H1 (cell line): ENCODE data around the gene CASZ1. TPM values are rescaled to one million over a fixed set of nuclear protein-coding genes. Genes with fewer than 3 reads are reported as not detected.

ENCODE experiments used
- CTCF ChIA-PET: fragments of 300-600 bp; sonication (Branson Sonifier 250); formaldehyde crosslinking; loops from one replicate; lab custom pipeline; 2021; ENCODE audit not compliant: partially characterized antibody; lab: Charles Lee
- POLR2A ChIA-PET: fragments of 300-600 bp; sonication (Branson Sonifier 250); formaldehyde crosslinking; loops from one replicate; lab custom pipeline; 2021; ENCODE audit warnings: inconsistent platforms; ENCODE audit not compliant: partially characterized antibody; lab: Charles Lee
- DNase-seq, 2 experiments: peaks; one replicate each; pipeline versions ENCODE4 v3.0.0 to v3.0.0-alpha.2; 2010 to 2022; ENCODE audit warnings: low spot score in 2 of 2, low read depth in 1 of 2, mixed read lengths in 1 of 2
- FAIRE-seq: peaks from 2 replicates; lab custom pipeline; 2011; peaks lifted over from hg19 to GRCh38; lab: Jason Lieb, UNC
- H2AFZ ChIP-seq: 2 replicates; pipeline ENCODE4 v1.8.1; 2012; ENCODE audit warnings: low read length, inconsistent platforms
- H2AK5ac ChIP-seq: 2 replicates; pipeline ENCODE4 v1.6.1; 2013; ENCODE audit warnings: low read depth, low read length
- H2BK120ac ChIP-seq: replicated peaks from 2 replicates; pipeline ENCODE3; 2013; ENCODE audit warnings: low read depth, low read length, inconsistent platforms
- H2BK12ac ChIP-seq: 2 replicates; pipeline ENCODE4 v1.6.1; 2013; ENCODE audit warnings: low read depth, low read length
- H2BK15ac ChIP-seq: 2 replicates; pipeline ENCODE4 v1.6.1; 2013; ENCODE audit warnings: low read length
- H2BK20ac ChIP-seq: 2 replicates; pipeline ENCODE4 v1.6.1; 2013; ENCODE audit warnings: low read length
- H2BK5ac ChIP-seq: 2 replicates; pipeline ENCODE4 v1.6.1; 2013; ENCODE audit warnings: low read depth, low read length
- H3K14ac ChIP-seq: 2 replicates; pipeline ENCODE4 v1.6.1; 2013; ENCODE audit warnings: inconsistent platforms; ENCODE audit not compliant: insufficient read length
- H3K18ac ChIP-seq: 2 replicates; pipeline ENCODE4 v1.6.1; 2013; ENCODE audit warnings: low read length; ENCODE audit errors: extremely low read depth
- H3K23ac ChIP-seq: 2 replicates; pipeline ENCODE4 v1.6.1; 2013; ENCODE audit warnings: inconsistent platforms; ENCODE audit not compliant: insufficient read length
- H3K23me2 ChIP-seq: 2 replicates; pipeline ENCODE4 v1.6.1; 2013; ENCODE audit warnings: low read depth, low read length
- H3K27ac ChIP-seq: 2 replicates; pipeline ENCODE4 v1.6.1; 2011; ENCODE audit warnings: low read depth, low read length, inconsistent platforms
- H3K27me3 ChIP-seq, 4 experiments: replicated peaks in 1 of 4; 1 replicate in 1 of 4; 2 replicates in 3 of 4; pipeline versions ENCODE4 v1.6.1 to v1.8.1; 2011 to 2013; ENCODE audit warnings: low read length in 3 of 4, mild to moderate bottlenecking in 3 of 4, inconsistent platforms in 2 of 4, mixed read lengths in 2 of 4, moderate library complexity in 1 of 4; ENCODE audit not compliant: control insufficient read depth in 3 of 4, insufficient read depth in 3 of 4; ENCODE audit errors: extremely low read depth in 1 of 4
- H3K36me3 ChIP-seq, 4 experiments: 2 replicates each; pipeline versions ENCODE4 v1.6.1 to v1.8.1; 2011 to 2013; ENCODE audit warnings: mild to moderate bottlenecking in 4 of 4, low read length in 3 of 4, moderate library complexity in 2 of 4, control low read depth in 1 of 4, inconsistent platforms in 1 of 4; ENCODE audit not compliant: insufficient read depth in 4 of 4, control insufficient read depth in 2 of 4
- H3K4ac ChIP-seq: replicated peaks from 2 replicates; pipeline ENCODE3; 2013; ENCODE audit warnings: low read length, low read depth, mixed read lengths, inconsistent platforms; ENCODE audit not compliant: insufficient read length
- H3K4me1 ChIP-seq, 4 experiments: replicated peaks in 1 of 4; 1 replicate in 1 of 4; 2 replicates in 3 of 4; pipeline versions ENCODE4 v1.6.1 to v1.8.1; 2011 to 2013; ENCODE audit warnings: low read length in 3 of 4, inconsistent platforms in 2 of 4, mixed read lengths in 1 of 4; ENCODE audit not compliant: insufficient read depth in 4 of 4, control insufficient read depth in 3 of 4
- H3K4me2 ChIP-seq, 2 experiments: 2 replicates each; pipeline versions ENCODE4 v1.6.1 to v1.8.1; 2011 to 2013; ENCODE audit warnings: low read depth in 2 of 2, low read length in 2 of 2, control low read depth in 1 of 2, inconsistent platforms in 1 of 2, mild to moderate bottlenecking in 1 of 2; ENCODE audit not compliant: insufficient read depth in 1 of 2
- H3K4me3 ChIP-seq, 4 experiments: fragments of 200-600, 300-600 bp in 1 of 4; sonication (generic), shearing (Covaris generic), sonication (Bioruptor Twin) in 1 of 4; 2 replicates each; pipeline versions ENCODE4 v1.5.1 to v1.8.1; 2011 to 2016; ENCODE audit warnings: low read length in 4 of 4, low read depth in 3 of 4, control low read depth in 2 of 4, inconsistent platforms in 2 of 4, mild to moderate bottlenecking in 2 of 4, mixed read lengths in 1 of 4, moderate library complexity in 1 of 4; ENCODE audit not compliant: insufficient read depth in 2 of 4; ENCODE audit errors: extremely low read depth in 1 of 4
- H3K56ac ChIP-seq: replicated peaks from 2 replicates; pipeline ENCODE3; 2013; ENCODE audit warnings: low read depth, mild to moderate bottlenecking, mixed read lengths, low read length, inconsistent platforms; ENCODE audit not compliant: insufficient read length
- H3K79me1 ChIP-seq: 2 replicates; pipeline ENCODE4 v1.6.1; 2013; ENCODE audit warnings: low read depth, low read length, control low read depth
- H3K79me2 ChIP-seq, 2 experiments: 2 replicates each; pipeline versions ENCODE4 v1.6.1 to v1.8.1; 2012 to 2013; ENCODE audit warnings: low read length in 2 of 2, mild to moderate bottlenecking in 2 of 2, inconsistent platforms in 1 of 2; ENCODE audit not compliant: insufficient read depth in 2 of 2, control insufficient read depth in 1 of 2
- H3K9ac ChIP-seq, 4 experiments: replicated peaks in 1 of 4; 1 replicate in 1 of 4; 2 replicates in 3 of 4; pipeline versions ENCODE4 v1.6.1 to v1.8.1; 2011 to 2013; ENCODE audit warnings: low read depth in 3 of 4, low read length in 3 of 4, control low read depth in 2 of 4, mild to moderate bottlenecking in 2 of 4, moderate library complexity in 2 of 4, inconsistent platforms in 1 of 4; ENCODE audit errors: extremely low read depth in 1 of 4
- H3K9me3 ChIP-seq, 2 experiments: 2 replicates each; pipeline versions ENCODE4 v1.6.1 to v1.8.1; 2012 to 2013; ENCODE audit warnings: mild to moderate bottlenecking in 2 of 2, moderate library complexity in 2 of 2, control low read depth in 1 of 2, inconsistent platforms in 1 of 2, low read depth in 1 of 2, low read length in 1 of 2, mixed read lengths in 1 of 2; ENCODE audit not compliant: insufficient read depth in 2 of 2
- H4K20me1 ChIP-seq, 2 experiments: replicated peaks in 1 of 2; 2 replicates each; pipeline versions ENCODE3 to v1.8.1; 2011 to 2013; ENCODE audit warnings: inconsistent platforms in 2 of 2, low read length in 2 of 2, mild to moderate bottlenecking in 1 of 2; ENCODE audit not compliant: insufficient read depth in 2 of 2, control insufficient read depth in 1 of 2
- H4K5ac ChIP-seq: 2 replicates; pipeline ENCODE4 v1.6.1; 2013; ENCODE audit warnings: low read length, low read depth, mixed read lengths, inconsistent platforms; ENCODE audit not compliant: insufficient read length
- H4K8ac ChIP-seq: 2 replicates; pipeline ENCODE4 v1.8.0; 2013; ENCODE audit warnings: mild to moderate bottlenecking, moderate library complexity, low read length, inconsistent platforms; ENCODE audit not compliant: insufficient read depth; ENCODE audit errors: extremely low read depth
- H4K91ac ChIP-seq: replicated peaks from 2 replicates; pipeline ENCODE3; 2013; ENCODE audit warnings: low read length, mixed read lengths, inconsistent platforms; ENCODE audit not compliant: insufficient read length
- ASH2L ChIP-seq: fragments of 200-600, 300-600 bp; sonication (generic); IDR thresholded peaks from one replicate; pipeline ENCODE4 v1.7.1; 2017; ENCODE audit warnings: low read length
- CBX8 ChIP-seq: fragments of 300-800, 300-1000 bp; sonication (generic); IDR thresholded peaks from 2 replicates; pipeline ENCODE4 v1.7.1; 2016; ENCODE audit warnings: low read depth, low read length, borderline replicate concordance
- EGR1 ChIP-seq: IDR thresholded peaks from 2 replicates; pipeline ENCODE4 v1.6.1; 2011; ENCODE audit warnings: low read depth, low read length, borderline replicate concordance
- JUN ChIP-seq: IDR thresholded peaks from 2 replicates; pipeline ENCODE4 v1.6.1; 2011; ENCODE audit warnings: low read depth, mild to moderate bottlenecking, improper control_type of control experiment, low read length
- KDM4A ChIP-seq: IDR thresholded peaks from one replicate; pipeline ENCODE4 v1.7.1; 2012; ENCODE audit warnings: low read depth, mild to moderate bottlenecking, moderate library complexity, low read length, inconsistent platforms; ENCODE audit not compliant: severe bottlenecking
- RXRA ChIP-seq: IDR thresholded peaks from 2 replicates; pipeline ENCODE4 v1.6.1; 2011; ENCODE audit warnings: low read depth, mild to moderate bottlenecking, low read length, moderate library complexity; ENCODE audit not compliant: insufficient read depth
- SIRT6 ChIP-seq: IDR thresholded peaks from one replicate; pipeline ENCODE4 v1.7.1; 2012; ENCODE audit warnings: low read length, inconsistent platforms
- WGBS, 2 experiments: shearing (Covaris generic) in 1 of 2; methylation state at CpG; one replicate each; pipeline versions ENCODE4 v1.1.6 to v1.1.7; 2013 to 2015; ENCODE audit warnings: low lambda C conversion rate in 2 of 2, mixed read lengths in 2 of 2, inconsistent platforms in 1 of 2, low coverage in 1 of 2, missing lambda C conversion rate in 1 of 2; ENCODE audit not compliant: insufficient replicate concordance in 2 of 2, insufficient coverage in 1 of 2, insufficient read length in 1 of 2; ENCODE audit errors: extremely low coverage in 1 of 2, missing lambda C conversion rate in 1 of 2; 5-methylcytosine and 5-hydroxymethylcytosine counted together
- polyA plus RNA-seq, 7 experiments: library from polyadenylated mRNA; depleted of rRNA in 3 of 7; stranded (reverse) in 5 of 7; unstranded in 2 of 7; fragments of >200 nt in 5 of 7; fragments of 200-250 nt in 2 of 7; gene quantifications; 1 replicate in 5 of 7; 2 replicates in 1 of 7; 4 replicates in 1 of 7; pipeline versions ENCODE4 v1.2.1 to v1.2.3, GENCODE V29; 2011 to 2013; ENCODE audit warnings: missing spikeins in 2 of 7, mixed read lengths in 2 of 7
- total RNA-seq: library from RNA; stranded (reverse); fragmentation: NEBNext Ultra II Directional; extraction: Animal tissue kit (Norgen Biotek cat#: 25700); gene quantifications from 2 replicates; pipeline ENCODE4 v1.2.1, GENCODE V29; 2021

CASZ1 gene
- total and polyA plus RNA-seq, 2 of the 8 experiments (the other 6 are each of a cell fraction or from before 2014, with no cell fraction given) = 4.4 to 7.7 TPM

DNA sequence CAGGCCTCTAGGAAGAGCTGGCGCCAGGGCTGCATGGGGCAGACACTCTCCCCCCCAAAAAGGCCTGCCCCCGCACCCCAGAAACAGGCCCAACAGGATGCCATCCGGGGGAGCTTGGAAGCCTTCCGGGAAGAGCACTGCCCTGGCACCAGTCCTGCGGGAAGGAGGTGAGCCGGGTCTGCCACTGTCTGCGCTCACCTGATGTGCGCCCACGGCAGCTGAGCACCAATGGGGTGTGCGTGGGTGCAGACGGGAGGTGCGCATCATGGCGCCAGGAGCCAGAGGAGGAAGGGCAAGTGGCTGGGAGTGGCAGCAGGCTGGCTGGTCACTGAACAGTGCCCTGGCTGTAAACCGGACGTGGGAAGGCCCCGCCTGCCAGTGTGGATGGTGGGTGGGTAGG lies 73.6 kb downstream of the CASZ1 start:
- 92% methylated on average over 15 of the region's 16 CpGs; no CpG with 5 or more reads in 1 of the 2 experiments for WGBS, 2 experiments
- Histone ChIP-seq H3K14ac (no peak overlapping the region), H3K56ac (no peak overlapping the region), H2BK15ac (no peak overlapping the region), H3K27me3 (no peaks in the 10 kb centered on the region; a peak in 2 of 7 replicates), H3K4me1 (peaks cover 0 to 14% (median 11%) of the 10 kb centered on the region in 4 experiments; a peak in 6 of 7 replicates), H3K36me3 (no peaks in the 10 kb centered on the region), H2AFZ (no peak overlapping the region), H3K79me1 (no peaks in the 10 kb centered on the region), H2BK5ac (no peak overlapping the region), H4K91ac (no peak overlapping the region), H3K9me3 (no peaks in the 10 kb centered on the region), H3K27ac (no peak overlapping the region), H2BK12ac (0 out of 2 replicates have a peak overlapping the region, but pooled peaks have one; percentile 9), H2AK5ac (no peak overlapping the region), H4K20me1 (peaks cover 0 to 2% of the 10 kb centered on the region in 2 experiments), H3K23me2 (no peaks in the 10 kb centered on the region), H4K8ac (no peak overlapping the region), H3K79me2 (no peaks in the 10 kb centered on the region), H3K4ac (no peak overlapping the region), H2BK120ac (no peak overlapping the region), H4K5ac (no peak overlapping the region), H3K4me2 (no peak overlapping the region), H3K23ac (no peak overlapping the region), H3K18ac (no peak overlapping the region), H3K4me3 (no peak overlapping the region), H3K9ac (no peak overlapping the region), H2BK20ac (no peak overlapping the region)
- no peak for DNase-seq
- no peak for TF ChIP-seq ASH2L
- no peak for TF ChIP-seq KDM4A
- TF ChIP-seq JUN = no peak
- TF ChIP-seq RXRA = no peak
- no peak for TF ChIP-seq SIRT6
- TF ChIP-seq EGR1 = no peak
- TF ChIP-seq CBX8 = no peak
- CTCF ChIA-PET = interaction anchor here (1.1 kb wide), 1 partner anchor 143 kb away, joined by 3 read pairs; no protein-coding TSS in a partner anchor
- FAIRE-seq = no peak
- POLR2A ChIA-PET = interaction anchor here (1.6 kb wide), 1 partner anchor 10 kb away, joined by 6 read pairs; no protein-coding TSS in a partner anchor
